Measurements from ENCODE around the gene IFTAP. TPM values are rescaled to one million over a fixed set of nuclear protein-coding genes. Genes with fewer than 3 reads are reported as not detected.

The IFTAP gene
- total RNA-seq, 1 donor from 2014 or later, result 31.0 TPM

GRCh38 chr11:36600180-36600579, 5.9 kb downstream of the IFTAP start:
- no peak overlapping the region for H3K27ac Mint-ChIP-seq (ENCODE audit: unreplicated experiment)
- H3K36me3 Mint-ChIP-seq (ENCODE audit: low read depth), result no peaks in the 10 kb centered on the region
- H3K27me3 Mint-ChIP-seq (ENCODE audit: low read depth), result no peaks in the 10 kb centered on the region
- DNase-seq (ENCODE audit: low read depth, low spot score), result no peak
- H3K9me3 Mint-ChIP-seq, result no peaks in the 10 kb centered on the region
- peaks cover 5% of the 10 kb centered on the region for H3K4me1 Mint-ChIP-seq
- no peak for TF ChIP-seq CTCF (conservative IDR thresholded peaks at IDR 0.05)
- H3K4me3 Mint-ChIP-seq, result no peak overlapping the region

DNA sequence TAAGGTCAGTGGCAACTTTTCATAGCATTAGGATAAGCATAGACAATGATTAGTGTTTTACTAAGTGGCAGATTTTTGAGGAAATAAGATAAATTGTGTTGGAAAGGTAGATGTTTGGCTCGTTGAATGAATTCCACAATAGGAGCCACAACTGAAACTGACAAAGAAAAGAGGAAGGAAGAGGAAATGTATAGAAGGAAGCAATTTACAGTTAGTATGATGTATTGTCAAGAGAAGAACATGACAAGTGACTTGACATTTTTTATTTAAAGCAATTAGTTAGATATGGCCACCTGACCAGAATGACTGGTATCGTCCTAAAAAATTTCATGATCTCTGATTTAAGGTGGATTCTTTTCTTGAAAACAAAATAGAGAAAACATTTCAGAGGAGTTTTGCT, 6.9 kb downstream of the IFTAP start:
- Mint-ChIP-seq H3K9me3 (no peaks in the 10 kb centered on the region), H3K27me3 (ENCODE audit: low read depth) (no peaks in the 10 kb centered on the region), H3K36me3 (ENCODE audit: low read depth) (no peaks in the 10 kb centered on the region), H3K4me1 (no peaks in the 10 kb centered on the region), H3K4me3 (no peak overlapping the region), H3K27ac (ENCODE audit: unreplicated experiment) (no peak overlapping the region)
- no peak for DNase-seq (ENCODE audit: low read depth, low spot score)
- no peak for TF ChIP-seq CTCF (conservative IDR thresholded peaks at IDR 0.05)

DNA sequence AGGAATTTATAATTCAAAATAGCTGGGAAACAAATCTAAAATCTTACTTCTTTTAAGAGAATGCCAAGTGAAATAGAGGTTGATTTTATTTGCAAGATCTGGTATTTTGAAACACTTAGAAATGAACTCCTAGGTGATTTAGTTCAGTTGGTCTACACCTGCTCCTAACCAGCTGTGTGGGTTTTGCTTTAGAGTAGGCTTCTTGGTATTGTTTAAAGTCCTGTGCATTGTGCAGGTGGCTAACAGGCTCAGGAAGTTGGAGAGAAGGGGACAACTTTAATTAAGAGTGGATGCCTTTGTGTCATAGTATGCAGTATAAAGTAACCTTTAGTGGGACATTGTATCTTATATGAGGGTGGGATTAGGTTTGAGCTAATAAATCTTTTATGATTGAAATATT, 7.8 kb downstream of the IFTAP start:
- H3K27me3 Mint-ChIP-seq (ENCODE audit: low read depth), result no peaks in the 10 kb centered on the region
- H3K27ac Mint-ChIP-seq (ENCODE audit: unreplicated experiment), result no peak overlapping the region
- no peaks in the 10 kb centered on the region for H3K4me1 Mint-ChIP-seq
- TF ChIP-seq CTCF (conservative IDR thresholded peaks at IDR 0.05), result no peak
- DNase-seq (ENCODE audit: low read depth, low spot score), result no peak
- H3K36me3 Mint-ChIP-seq (ENCODE audit: low read depth), result no peaks in the 10 kb centered on the region
- H3K4me3 Mint-ChIP-seq, result no peak overlapping the region
- no peaks in the 10 kb centered on the region for H3K9me3 Mint-ChIP-seq

DNA sequence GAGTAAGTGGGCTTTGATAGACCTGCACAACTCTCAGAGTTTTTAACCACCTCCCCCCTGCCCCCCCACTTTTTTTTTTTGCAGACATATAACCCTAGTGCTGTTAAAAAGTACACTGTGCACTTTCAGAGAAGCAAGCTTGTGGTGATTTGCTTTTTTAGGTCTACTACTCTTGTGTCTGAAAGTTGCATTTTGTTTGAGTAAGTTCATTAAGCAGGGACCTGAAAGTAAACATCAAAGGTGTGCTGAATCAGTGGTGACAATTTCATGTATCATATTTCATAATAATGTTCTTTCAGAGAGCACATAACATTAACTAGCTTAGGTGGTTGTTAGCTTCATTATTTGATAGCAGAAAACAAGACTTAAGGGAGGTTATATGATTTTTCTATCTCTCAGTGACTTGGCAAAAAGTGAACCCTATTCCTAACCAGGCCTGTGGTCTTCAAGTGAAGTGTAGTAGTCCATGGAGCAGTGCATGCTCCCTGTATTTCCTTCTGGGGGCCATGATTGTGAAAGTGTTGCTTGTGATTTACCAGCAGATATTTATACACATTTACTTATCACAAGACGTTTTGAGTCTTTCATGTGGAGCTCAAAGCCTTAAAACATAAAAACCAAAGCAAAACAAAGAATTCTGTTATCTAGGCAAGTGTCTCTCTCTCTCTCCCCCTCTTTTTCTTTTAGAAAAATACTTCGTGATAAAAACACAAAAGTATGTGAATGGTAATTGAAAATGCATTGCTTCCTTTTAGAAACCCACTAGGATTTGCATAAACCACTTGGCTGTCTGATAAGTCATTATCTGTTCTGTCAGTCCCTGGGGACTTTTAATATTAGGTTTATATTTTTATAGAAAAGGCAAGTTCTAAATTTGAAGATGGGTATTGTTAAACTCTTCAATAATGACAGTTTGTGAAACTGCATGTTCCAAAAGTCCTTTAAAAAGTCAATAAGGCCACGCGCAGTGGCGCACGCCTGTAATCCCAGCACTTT, 11.2 kb downstream of the IFTAP start:
- Mint-ChIP-seq H3K4me1 (no peaks in the 10 kb centered on the region), H3K9me3 (no peaks in the 10 kb centered on the region), H3K36me3 (ENCODE audit: low read depth) (no peaks in the 10 kb centered on the region), H3K27ac (ENCODE audit: unreplicated experiment) (no peak overlapping the region), H3K27me3 (ENCODE audit: low read depth) (no peaks in the 10 kb centered on the region), H3K4me3 (no peak overlapping the region)
- DNase-seq (ENCODE audit: low read depth, low spot score), result no peak
- no peak for TF ChIP-seq CTCF (conservative IDR thresholded peaks at IDR 0.05)

DNA sequence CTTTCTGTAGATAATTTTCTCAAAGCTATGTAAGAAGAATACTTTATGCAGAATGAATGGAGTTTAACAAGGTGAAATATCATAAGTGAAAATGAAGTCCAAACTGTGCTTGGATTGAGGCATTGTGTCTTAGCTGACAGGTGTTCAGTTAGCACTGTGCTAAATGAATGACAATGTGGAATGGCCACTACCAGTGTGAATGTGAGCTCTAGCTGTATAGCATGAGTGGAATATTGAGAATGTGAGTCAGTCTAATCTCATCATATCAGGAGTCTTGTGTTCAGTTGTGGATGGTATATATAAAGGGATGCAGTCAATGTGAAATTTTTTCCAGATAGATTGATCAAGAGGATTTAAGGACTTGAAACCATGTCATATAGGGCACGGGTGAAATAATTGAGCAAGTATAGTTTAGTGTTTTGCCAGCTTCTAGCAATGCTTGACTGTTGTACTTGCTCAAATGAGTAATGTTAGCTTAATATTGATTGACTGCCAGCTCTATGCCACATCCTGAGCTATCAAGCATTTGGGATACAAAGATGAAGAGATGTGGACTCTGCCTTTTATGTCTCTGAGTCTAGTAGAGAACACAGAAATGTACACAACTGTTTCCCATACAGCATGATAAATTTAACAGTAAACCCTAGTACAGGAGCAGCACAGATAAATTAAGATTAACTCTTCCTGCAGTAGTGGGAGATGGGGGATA, 14.3 kb downstream of the IFTAP start:
- Mint-ChIP-seq H3K36me3 (ENCODE audit: low read depth) (no peaks in the 10 kb centered on the region), H3K9me3 (no peaks in the 10 kb centered on the region)

More for the DNA sequence above, 14.3 kb downstream of the IFTAP start:
- Mint-ChIP-seq H3K27ac (ENCODE audit: unreplicated experiment) (no peak overlapping the region), H3K27me3 (ENCODE audit: low read depth) (no peaks in the 10 kb centered on the region), H3K4me1 (no peaks in the 10 kb centered on the region), H3K4me3 (no peak overlapping the region)
- no peak for TF ChIP-seq CTCF (conservative IDR thresholded peaks at IDR 0.05)
- no peak for DNase-seq (ENCODE audit: low read depth, low spot score)
